NK-92 (cell line): ENCODE results near the gene ASB16.

Experiments
- DNase-seq: peaks from one replicate; lab custom pipeline; 2025; ENCODE audit not compliant: unreplicated experiment; lab: John Stamatoyannopoulos, UW

The ASB16 gene

GRCh38 chr17:44221084-44221861 is 50.8 kb downstream of the ASB16 start:
- no peak for DNase-seq

- DNase-seq: no peak
These were observed 51.3 kb downstream of the ASB16 start for GRCh38 chr17:44221862-44222111.

- DNase-seq: no peak
These were observed 51.8 kb downstream of the ASB16 start for GRCh38 chr17:44222112-44222869.

- no peak for DNase-seq
These were observed 53.1 kb downstream of the ASB16 start for GRCh38 chr17:44223541-44224071.
